Osteoblast (primary cell): ENCODE measurements around the gene FLT1. TPM values are rescaled to one million over a fixed set of nuclear protein-coding genes. Genes with fewer than 3 reads are reported as not detected.

Experiments used
- DNase-seq: peaks from one replicate; pipeline ENCODE4 v3.0.0; 2011; ENCODE audit warnings: low spot score, mixed read lengths; ENCODE audit not compliant: insufficient read length; ENCODE audit errors: missing footprints
- H2AFZ ChIP-seq: 2 replicates; pipeline ENCODE4 v1.6.0; 2011; ENCODE audit warnings: mild to moderate bottlenecking, low read length
- H3K27ac ChIP-seq: 2 replicates; pipeline ENCODE4 v1.5.1; 2011; ENCODE audit warnings: mild to moderate bottlenecking, low read depth, low read length, moderate library complexity
- H3K27me3 ChIP-seq: 2 replicates; pipeline ENCODE4 v1.6.0; 2012; ENCODE audit warnings: mild to moderate bottlenecking, control low read depth, inconsistent platforms, low read length, moderate library complexity; ENCODE audit not compliant: insufficient read depth
- H3K36me3 ChIP-seq: 2 replicates; pipeline ENCODE4 v1.5.1; 2011; ENCODE audit warnings: mild to moderate bottlenecking, low read length, control low read depth, moderate library complexity; ENCODE audit not compliant: insufficient read depth
- H3K4me1 ChIP-seq: 2 replicates; pipeline ENCODE4 v1.5.1; 2011; ENCODE audit warnings: mild to moderate bottlenecking, low read length, control low read depth, moderate library complexity; ENCODE audit not compliant: insufficient read depth
- H3K4me2 ChIP-seq: 2 replicates; pipeline ENCODE4 v1.6.0; 2011; ENCODE audit warnings: mild to moderate bottlenecking, low read length; ENCODE audit not compliant: insufficient read depth
- H3K4me3 ChIP-seq: fragments of 200-600 bp; sonication (generic); 3 replicates; pipeline ENCODE4 v1.5.1; 2012; ENCODE audit warnings: mild to moderate bottlenecking, low read length, inconsistent platforms; ENCODE audit not compliant: insufficient read depth
- H3K79me2 ChIP-seq: 2 replicates; pipeline ENCODE4 v1.6.0; 2012; ENCODE audit warnings: mild to moderate bottlenecking, low read length, control low read depth, inconsistent platforms; ENCODE audit not compliant: insufficient read depth
- H3K9me3 ChIP-seq: 2 replicates; pipeline ENCODE4 v1.5.1; 2011; ENCODE audit warnings: low read depth, low read length, control low read depth
- H4K20me1 ChIP-seq: 2 replicates; pipeline ENCODE4 v1.6.0; 2012; ENCODE audit warnings: mild to moderate bottlenecking, low read length, control low read depth; ENCODE audit not compliant: insufficient read depth
- CTCF ChIP-seq: IDR thresholded peaks from 2 replicates; pipeline ENCODE4 v1.5.1; 2011; ENCODE audit warnings: mild to moderate bottlenecking, low read depth, low read length, moderate library complexity; ENCODE audit errors: extremely low read depth
- total RNA-seq: library from RNA; depleted of rRNA; stranded (reverse); fragments of >200 nt; gene quantifications from 2 replicates; pipeline ENCODE4 v1.2.3, GENCODE V29; 2012

Gene FLT1
- total RNA-seq, 1 donor: not detected

GRCh38 chr13:28503182-28503967 is 8.4 kb upstream of the FLT1 start:
- no peak overlapping the region for H3K4me3 ChIP-seq
- DNase-seq: no peak
- no peaks in the 10 kb centered on the region for H3K4me1 ChIP-seq
- no peaks in the 10 kb centered on the region for H3K9me3 ChIP-seq
- no peak for TF ChIP-seq CTCF
- H3K27me3 ChIP-seq: peaks cover 10% of the 10 kb centered on the region
- H3K36me3 ChIP-seq: no peaks in the 10 kb centered on the region
- no peak overlapping the region for H3K27ac ChIP-seq
- no peak overlapping the region for H2AFZ ChIP-seq
- H3K79me2 ChIP-seq: no peaks in the 10 kb centered on the region
- H4K20me1 ChIP-seq: no peaks in the 10 kb centered on the region
- no peak overlapping the region for H3K4me2 ChIP-seq

GRCh38 chr13:28501547-28501946 is 6.6 kb upstream of the FLT1 start:
- no peaks in the 10 kb centered on the region for H3K9me3 ChIP-seq
- no peaks in the 10 kb centered on the region for H3K4me1 ChIP-seq
- no peak overlapping the region for H3K4me3 ChIP-seq
- no peak for TF ChIP-seq CTCF
- H3K36me3 ChIP-seq: no peaks in the 10 kb centered on the region
- H3K4me2 ChIP-seq: no peak overlapping the region
- H2AFZ ChIP-seq: no peak overlapping the region
- H3K79me2 ChIP-seq: no peaks in the 10 kb centered on the region
- H3K27ac ChIP-seq: no peak overlapping the region
- H3K27me3 ChIP-seq: peaks cover 27% of the 10 kb centered on the region
- H4K20me1 ChIP-seq: no peaks in the 10 kb centered on the region
- DNase-seq: no peak

GRCh38 chr13:28499609-28500008 is 4.7 kb upstream of the FLT1 start:
- Histone ChIP-seq H3K9me3 (no peaks in the 10 kb centered on the region), H3K4me2 (no peak overlapping the region), H3K4me1 (peaks cover 4% of the 10 kb centered on the region), H3K36me3 (no peaks in the 10 kb centered on the region), H3K27me3 (peaks cover 46% of the 10 kb centered on the region), H3K27ac (no peak overlapping the region), H4K20me1 (no peaks in the 10 kb centered on the region), H2AFZ (no peak overlapping the region), H3K4me3 (no peak overlapping the region), H3K79me2 (no peaks in the 10 kb centered on the region)
- no peak for TF ChIP-seq CTCF
- peak; percentile 81 for DNase-seq

- Histone ChIP-seq H3K4me2 (no peak overlapping the region), H3K79me2 (no peaks in the 10 kb centered on the region), H4K20me1 (no peaks in the 10 kb centered on the region), H3K27me3 (peaks cover 51% of the 10 kb centered on the region), H3K9me3 (no peaks in the 10 kb centered on the region), H3K27ac (no peak overlapping the region), H2AFZ (no peak overlapping the region), H3K4me1 (peaks cover 8% of the 10 kb centered on the region), H3K4me3 (no peak overlapping the region), H3K36me3 (no peaks in the 10 kb centered on the region)
- no peak for DNase-seq
- no peak for TF ChIP-seq CTCF
Measured at GRCh38 chr13:28498481-28499115, 3.7 kb upstream of the FLT1 start.
